ENCODE data around the gene NAV3.

NAV3 gene

DNA sequence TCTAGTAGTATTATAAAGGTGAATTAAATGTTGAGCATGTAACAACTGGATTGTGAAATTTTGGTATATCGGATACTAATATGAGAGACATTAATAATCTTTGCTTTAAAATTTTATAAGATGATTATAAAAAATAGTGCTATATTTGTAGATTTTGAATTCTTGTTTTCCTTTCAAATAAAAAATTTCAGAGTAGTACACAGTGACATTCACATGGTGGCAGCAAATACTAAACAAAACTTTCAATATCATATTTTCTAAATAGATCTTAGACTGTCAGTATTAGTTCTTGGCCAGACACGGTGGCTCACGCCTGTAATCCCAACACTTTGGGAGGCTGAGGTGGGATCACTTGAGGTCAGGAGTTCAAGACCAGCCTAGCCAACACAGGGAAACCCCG is 166.0 kb downstream of the NAV3 start:
- no peak for DNase-seq

- DNase-seq = no peak
Measured at GRCh38 chr12:77998236-77998786, 167.6 kb downstream of the NAV3 start.

- DNase-seq = peak; percentile 67
Measured at GRCh38 chr12:77999074-77999715, 168.5 kb downstream of the NAV3 start.

- DNase-seq = no peak
Measured at GRCh38 chr12:78002878-78003277, 172.2 kb downstream of the NAV3 start.

GRCh38 chr12:78004249-78005093 is 173.8 kb downstream of the NAV3 start:
- DNase-seq = no peak

DNA sequence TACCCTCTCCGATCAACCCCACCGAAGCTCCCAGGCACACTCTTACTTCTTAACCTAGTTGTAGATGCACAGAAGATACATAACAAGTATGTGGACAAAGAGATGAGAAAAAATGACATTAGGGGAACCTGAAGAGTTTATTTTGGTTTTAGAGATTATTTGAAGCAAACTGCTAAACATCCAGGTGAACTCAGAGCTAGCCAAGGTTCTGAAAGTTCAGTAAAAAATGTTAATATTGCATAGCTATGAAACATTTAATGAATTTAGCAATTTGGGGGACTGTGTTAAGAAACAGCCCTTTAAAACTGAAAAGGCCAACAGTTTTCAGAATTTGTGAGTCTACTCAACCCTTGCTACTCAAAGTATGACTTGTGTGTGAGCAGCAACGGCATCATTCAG is 174.4 kb downstream of the NAV3 start:
- DNase-seq = no peak

GRCh38 chr12:78007173-78007572 is 176.5 kb downstream of the NAV3 start:
- DNase-seq = no peak

DNA sequence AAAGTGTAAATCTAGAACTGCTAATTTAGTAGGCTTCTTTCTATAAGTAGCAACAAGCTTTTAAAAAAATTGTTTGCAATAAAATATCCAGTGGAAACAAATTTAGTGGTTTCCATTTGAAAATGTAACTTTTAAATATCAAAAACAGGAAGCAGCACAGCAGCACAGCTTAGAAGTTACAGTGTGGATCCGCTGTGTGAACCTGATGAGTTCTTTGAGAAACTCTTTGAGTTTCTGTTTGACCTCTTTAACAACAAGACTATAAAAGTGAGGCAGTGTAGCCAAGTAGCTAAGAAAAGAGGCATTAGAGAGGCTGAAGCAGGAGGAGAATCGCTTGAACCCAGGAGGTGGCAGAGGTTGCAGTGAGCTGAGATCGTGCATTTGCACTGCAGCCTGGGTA is 178.3 kb downstream of the NAV3 start:
- no peak for DNase-seq

DNA sequence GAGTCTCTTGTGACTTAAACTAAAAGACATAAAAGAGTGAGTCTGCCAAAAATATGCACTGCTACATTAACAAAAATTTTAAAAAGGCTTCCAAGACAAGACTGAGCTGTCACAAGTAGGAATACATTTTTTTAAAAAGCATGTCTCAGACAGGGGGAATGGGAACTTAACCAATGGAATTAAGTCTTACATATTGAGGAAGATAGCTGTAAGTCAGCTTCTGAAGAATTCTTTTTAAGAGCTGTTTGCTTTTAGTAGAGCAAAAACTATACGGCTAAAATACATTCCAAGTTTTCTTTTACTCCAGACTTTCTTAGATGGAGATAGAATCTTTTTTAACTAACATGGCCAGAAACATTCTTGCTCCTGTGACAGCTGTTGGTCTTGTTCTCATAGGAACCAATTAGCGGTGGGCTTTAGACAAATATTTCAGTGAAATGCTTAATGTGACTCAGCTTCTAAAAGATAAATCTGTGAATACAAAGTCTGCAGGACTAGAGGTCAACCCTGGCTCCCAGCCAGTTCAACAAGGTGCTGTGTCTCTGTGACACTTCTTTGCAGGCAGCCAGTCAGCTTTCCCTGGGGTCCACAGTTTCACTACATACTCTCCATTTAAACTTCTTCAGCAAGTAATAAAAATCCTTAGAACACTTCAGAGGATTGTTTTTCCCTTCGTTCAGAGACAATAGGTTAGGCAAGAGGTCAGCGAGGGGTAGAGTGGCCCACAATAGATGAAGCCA is 187.6 kb downstream of the NAV3 start:
- DNase-seq = no peak

- DNase-seq = no peak
Measured at GRCh38 chr12:78018939-78019338, 188.2 kb downstream of the NAV3 start.

DNA sequence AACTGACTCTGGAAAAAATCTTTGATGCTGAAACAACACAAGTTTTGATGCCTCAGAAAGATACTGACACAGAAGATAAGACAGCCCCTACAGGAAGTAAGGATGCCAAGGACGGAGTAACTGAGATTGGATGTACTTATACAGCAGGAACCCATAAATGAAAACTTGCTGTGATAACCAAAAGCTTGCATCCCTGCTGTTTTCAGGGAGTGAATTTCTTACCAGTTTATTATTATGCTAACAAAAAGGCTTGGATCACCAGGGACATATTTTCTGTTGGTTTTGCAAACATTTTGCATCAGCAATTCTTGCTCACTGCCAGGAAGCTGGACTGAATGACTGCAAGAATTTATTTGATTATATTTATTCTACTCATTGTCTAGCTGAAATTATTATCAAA is 197.7 kb downstream of the NAV3 start:
- DNase-seq = no peak

DNA sequence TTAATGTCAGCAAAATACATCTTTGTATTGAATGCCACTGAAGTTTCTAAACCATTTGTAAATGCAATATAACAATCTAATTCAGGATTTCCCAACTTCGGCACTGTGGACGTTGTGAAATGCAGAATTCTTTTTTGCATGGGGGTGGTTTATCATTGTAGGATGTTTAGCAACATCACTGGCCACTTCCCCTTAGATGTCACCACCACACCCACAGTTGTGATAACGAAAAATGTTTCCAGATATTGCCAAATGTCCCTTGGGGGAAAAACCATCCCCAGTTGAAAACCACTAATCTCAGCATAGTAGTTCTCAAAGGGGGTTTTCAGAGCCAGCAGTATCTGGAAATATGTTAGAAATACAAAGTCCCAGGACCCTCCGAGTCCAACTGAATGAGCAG is 203.3 kb downstream of the NAV3 start:
- peak; percentile 86 for DNase-seq

GRCh38 chr12:78035901-78036606 is 205.4 kb downstream of the NAV3 start:
- no peak for DNase-seq

GRCh38 chr12:78036874-78037273 is 206.2 kb downstream of the NAV3 start:
- DNase-seq = no peak

DNA sequence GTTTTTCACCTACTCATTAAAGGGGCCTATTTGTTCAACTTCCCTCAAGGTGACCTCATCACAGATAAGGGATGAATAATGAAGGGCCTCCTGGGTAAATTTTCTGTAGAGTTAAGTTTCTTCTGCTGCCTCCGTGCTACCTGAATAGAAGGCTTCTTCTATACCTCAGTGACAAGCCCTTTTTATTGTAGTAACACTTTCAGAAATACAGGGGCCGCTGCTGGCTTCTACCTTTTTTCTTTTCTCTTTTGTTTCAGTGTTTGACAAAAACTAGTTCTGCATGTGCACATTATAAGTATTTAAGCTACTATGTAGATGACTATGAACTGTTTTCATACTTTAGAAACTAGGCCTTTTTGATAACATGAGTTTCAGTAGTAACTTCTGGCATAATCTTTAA is 207.0 kb downstream of the NAV3 start:
- DNase-seq = no peak

- no peak for DNase-seq
Measured at GRCh38 chr12:78038541-78038940, 207.8 kb downstream of the NAV3 start.

DNA sequence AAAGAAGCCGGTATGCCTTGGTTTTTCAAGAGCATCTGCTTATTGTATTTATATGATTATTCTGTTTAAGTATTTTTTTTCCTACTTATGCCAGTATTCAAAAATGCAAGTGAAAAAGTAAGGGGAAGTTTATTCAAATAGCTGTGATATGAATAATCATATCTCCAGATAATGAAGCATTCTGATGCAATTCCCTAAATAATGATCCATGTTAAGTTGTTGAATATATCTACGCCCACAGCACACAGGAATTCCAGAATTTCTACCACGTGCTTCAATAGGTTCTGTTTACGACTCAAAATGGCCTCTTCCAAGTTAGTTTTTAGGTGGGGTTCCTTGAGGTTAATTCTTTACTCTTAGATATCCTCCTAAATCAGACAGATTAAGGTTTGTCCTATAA is 208.3 kb downstream of the NAV3 start:
- DNase-seq = no peak

DNA sequence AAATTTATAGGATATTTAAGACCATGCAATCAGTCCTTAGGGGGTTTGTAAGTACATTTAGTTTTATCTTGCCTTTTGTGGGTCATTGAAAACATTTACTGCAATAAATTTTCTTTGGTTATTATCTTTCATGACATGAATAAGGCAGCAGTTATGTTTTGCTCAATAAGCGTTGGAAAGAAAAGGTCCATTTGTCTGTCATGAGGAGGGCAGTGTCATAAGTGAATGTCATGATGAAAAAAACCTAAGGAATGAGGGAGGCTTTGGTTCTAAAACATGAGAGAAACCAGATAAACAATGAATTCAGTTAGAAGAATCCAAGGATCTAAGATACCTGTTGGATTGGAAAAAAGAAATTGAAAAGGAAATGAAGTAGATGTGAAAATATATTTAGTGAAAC is 209.4 kb downstream of the NAV3 start:
- DNase-seq = no peak

DNA sequence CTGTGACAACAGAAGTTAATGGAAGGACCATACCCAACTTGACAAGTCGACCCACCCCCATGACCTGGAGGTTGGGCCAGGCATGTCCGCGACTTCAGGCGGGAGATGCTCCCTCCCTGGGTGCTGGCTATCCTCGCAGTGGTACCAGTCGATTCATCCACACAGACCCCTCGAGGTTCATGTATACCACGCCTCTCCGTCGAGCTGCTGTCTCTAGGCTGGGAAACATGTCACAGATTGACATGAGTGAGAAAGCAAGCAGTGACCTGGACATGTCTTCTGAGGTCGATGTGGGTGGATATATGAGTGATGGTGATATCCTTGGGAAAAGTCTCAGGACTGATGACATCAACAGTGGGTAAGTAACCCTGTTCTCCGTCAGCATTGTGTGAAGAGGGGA is 220.1 kb downstream of the NAV3 start:
- no peak for DNase-seq

DNA sequence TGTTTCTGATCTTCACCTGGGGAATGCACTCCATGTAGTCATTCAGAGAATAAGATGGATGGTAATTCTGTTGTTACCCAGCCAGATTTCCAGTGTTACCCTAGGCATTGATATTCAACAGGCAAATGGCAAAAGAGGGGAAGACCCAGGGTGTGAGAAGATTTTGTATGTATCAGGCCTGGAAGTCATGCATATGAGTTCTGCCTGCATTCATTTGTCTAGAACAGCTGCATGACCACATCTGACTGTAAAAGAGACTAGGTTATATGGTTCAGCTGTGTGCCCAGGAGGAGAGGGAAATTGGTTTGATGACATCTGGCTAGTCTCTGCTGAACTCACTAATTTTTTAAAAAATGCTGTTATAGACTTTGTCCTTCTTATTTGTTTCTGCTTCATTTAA is 224.9 kb downstream of the NAV3 start:
- DNase-seq = no peak

DNA sequence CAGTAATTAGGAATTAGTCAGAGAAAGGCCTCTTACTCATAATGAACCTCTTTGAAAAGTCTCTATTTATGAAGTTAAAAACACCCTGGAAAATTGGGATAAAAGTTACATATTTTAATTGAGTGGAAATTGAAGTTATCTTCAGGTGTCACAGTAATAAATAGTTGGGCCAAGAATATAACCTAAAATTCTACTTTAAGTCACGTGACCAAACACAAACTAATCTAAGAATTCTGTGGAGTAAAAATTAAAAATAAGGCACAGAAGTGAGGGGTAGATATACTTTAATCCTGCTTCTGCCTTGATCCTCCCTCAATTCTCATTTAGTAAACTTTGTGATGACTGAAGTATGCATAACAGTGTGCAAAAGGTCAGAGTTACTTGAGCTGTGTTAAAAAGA is 226.4 kb downstream of the NAV3 start:
- DNase-seq = no peak

DNA sequence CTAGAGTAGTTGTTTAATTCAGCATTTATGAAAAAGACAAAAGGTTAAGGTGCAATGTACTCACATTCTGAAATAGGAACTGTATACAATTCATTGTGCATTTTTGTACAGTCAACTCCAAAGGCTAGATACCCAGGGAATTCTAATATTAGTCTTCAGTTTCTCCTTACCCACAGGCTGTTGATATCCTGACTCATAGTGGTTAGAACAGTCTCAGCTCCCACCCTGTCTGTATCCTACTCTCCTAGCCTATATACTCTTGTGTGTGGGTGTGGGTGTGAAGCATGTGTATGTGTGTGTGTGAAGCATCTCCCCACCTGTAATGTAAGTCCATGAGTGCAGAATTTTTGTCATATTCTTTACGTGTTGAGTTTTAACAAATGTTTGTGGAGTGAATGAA is 229.5 kb downstream of the NAV3 start:
- no peak for DNase-seq

- DNase-seq = no peak
Measured at GRCh38 chr12:78062786-78063185, 232.1 kb downstream of the NAV3 start.
